A549 (cell line): ENCODE data around the gene PLCL1. TPM values are rescaled to one million over a fixed set of nuclear protein-coding genes. Genes with fewer than 3 reads are reported as not detected.

ENCODE experiments used
- ATAC-seq, 2 experiments: fragments of 200-7000 bp in 1 of 2; fragments of >200 bp in 1 of 2; cut with Nextera tagmentation in 1 of 2; cut with Tn5 transposase in 1 of 2; 3 replicates each; pipeline versions ENCODE4 v1.8.0 to v1.9.1; 2018 to 2020; ENCODE audit warnings: mild to moderate bottlenecking in 1 of 2, moderate library complexity in 1 of 2
- CTCF ChIA-PET: fragments of 300-600 bp; sonication (Branson Sonifier 250); formaldehyde crosslinking; extraction: SDS; loops from one replicate; lab custom pipeline; 2021; ENCODE audit warnings: antibody characterized with exemption, inconsistent platforms; lab: Yijun Ruan, JAX
- POLR2A ChIA-PET: fragments of 350-600 bp; formaldehyde crosslinking; extraction: SDS; loops from one replicate; lab custom pipeline; 2021; ENCODE audit warnings: antibody characterized with exemption, inconsistent platforms; lab: Yijun Ruan, JAX
- DNase-seq, 2 experiments: peaks; one replicate each; pipeline versions ENCODE4 v3.0.0 to v3.0.0-alpha.2; 2011 to 2016; ENCODE audit warnings: low read depth in 1 of 2, low spot score in 1 of 2
- FAIRE-seq: peaks from 2 replicates; lab custom pipeline; 2011; peaks lifted over from hg19 to GRCh38; lab: Jason Lieb, UNC
- H3K27ac ChIP-seq, 2 experiments: fragments of >200 bp; sonication (Bioruptor Twin); formaldehyde crosslinking; 3 replicates each; pipeline ENCODE4 v1.5.1; 2016 to 2017
- H3K4me1 ChIP-seq: fragments of >200 bp; sonication (Bioruptor Twin); formaldehyde crosslinking; 3 replicates; pipeline ENCODE4 v1.6.1; 2016
- H3K4me2 ChIP-seq: fragments of >200 bp; sonication (Bioruptor Twin); formaldehyde crosslinking; 3 replicates; pipeline ENCODE4 v1.6.1; 2016
- H3K4me3 ChIP-seq: fragments of >200 bp; sonication (Bioruptor Twin); formaldehyde crosslinking; 3 replicates; pipeline ENCODE4 v1.5.1; 2016
- H3K9me3 ChIP-seq: fragments of >200 bp; sonication (Bioruptor Twin); formaldehyde crosslinking; 3 replicates; pipeline ENCODE4 v1.6.1; 2016
- CEBPB ChIP-seq, 2 experiments: fragments of >200 bp in 1 of 2; sonication (Bioruptor Twin) in 1 of 2; formaldehyde crosslinking in 1 of 2; IDR thresholded peaks; 2 replicates each; pipeline ENCODE4 v1.6.1; 2012 to 2016
- CHD4 ChIP-seq: fragments of 200-600 bp; sonication (generic); IDR thresholded peaks from 2 replicates; pipeline ENCODE4 v1.6.1; 2016; ENCODE audit warnings: antibody characterized with exemption, mild to moderate bottlenecking, borderline replicate concordance
- EHMT2 ChIP-seq: fragments of 200-600 bp; sonication (generic); IDR thresholded peaks from 2 replicates; pipeline ENCODE4 v1.6.1; 2016; ENCODE audit warnings: antibody characterized with exemption, low read depth, mild to moderate bottlenecking, moderate library complexity
- EP300 ChIP-seq, 2 experiments: fragments of >200 bp; sonication (Bioruptor Twin); formaldehyde crosslinking; IDR thresholded peaks; 2 replicates in 1 of 2; 3 replicates in 1 of 2; pipeline ENCODE4 v1.6.1; 2016 to 2017
- ESRRA ChIP-seq: fragments of 150-350 bp; IDR thresholded peaks from 2 replicates; pipeline ENCODE4 v1.6.1; 2014; ENCODE audit warnings: mild to moderate bottlenecking, low read length, borderline replicate concordance
- FOSB ChIP-seq: fragments of 250-450 bp; sonication (Bioruptor Pico); IDR thresholded peaks from 2 replicates; pipeline ENCODE4 v1.5.0; 2020; ENCODE audit warnings: mild to moderate bottlenecking, moderate library complexity
- FOSL2 ChIP-seq, 2 experiments: fragments of 450-650 bp in 1 of 2; fragments of >200 bp in 1 of 2; sonication (Bioruptor Twin) in 1 of 2; formaldehyde crosslinking; IDR thresholded peaks; 2 replicates each; pipeline versions ENCODE4 v1.5.0 to v1.6.1; 2016 to 2020; ENCODE audit warnings: mild to moderate bottlenecking in 1 of 2, moderate library complexity in 1 of 2
- FOXS1 ChIP-seq: fragments of 250-450 bp; sonication (Bioruptor Pico); IDR thresholded peaks from 2 replicates; pipeline ENCODE4 v1.5.0; 2020; ENCODE audit warnings: mild to moderate bottlenecking, moderate library complexity
- HOXA7 ChIP-seq: fragments of 250-450 bp; sonication (Bioruptor Pico); IDR thresholded peaks from 2 replicates; pipeline ENCODE4 v1.5.0; 2020; ENCODE audit warnings: mild to moderate bottlenecking, moderate library complexity
- HOXB13 ChIP-seq: fragments of 250-450 bp; sonication (Bioruptor Pico); IDR thresholded peaks from 2 replicates; pipeline ENCODE4 v1.5.0; 2020; ENCODE audit warnings: low read depth, mild to moderate bottlenecking, moderate library complexity
- JUNB ChIP-seq: fragments of >200 bp; sonication (Bioruptor Twin); formaldehyde crosslinking; IDR thresholded peaks from 2 replicates; pipeline ENCODE4 v1.6.1; 2016
- MYC ChIP-seq: IDR thresholded peaks from 2 replicates; pipeline ENCODE4 v1.6.1; 2012; ENCODE audit warnings: mild to moderate bottlenecking, inconsistent platforms, low read length, improper control_type of control experiment, borderline replicate concordance
- NPAS2 ChIP-seq: fragments of 250-450 bp; sonication (Bioruptor Pico); IDR thresholded peaks from 2 replicates; pipeline ENCODE4 v1.8.0; 2022; ENCODE audit warnings: mild to moderate bottlenecking, moderate library complexity, borderline replicate concordance
- POLR2AphosphoS2 ChIP-seq: conservative IDR thresholded peaks from 2 replicates; pipeline ENCODE4 v1.6.1; 2012; ENCODE audit warnings: low read length, improper control_type of control experiment, inconsistent platforms
- RARB ChIP-seq: fragments of 250-450 bp; sonication (Bioruptor Pico); IDR thresholded peaks from 2 replicates; pipeline ENCODE4 v1.8.0; 2021; ENCODE audit warnings: mild to moderate bottlenecking, moderate library complexity
- RCOR1 ChIP-seq: fragments of 150-350 bp; IDR thresholded peaks from 2 replicates; pipeline ENCODE4 v1.6.1; 2014; ENCODE audit warnings: antibody characterized with exemption, low read length, low read depth
- RNF2 ChIP-seq: fragments of 200-600 bp; sonication (generic); IDR thresholded peaks from 2 replicates; pipeline ENCODE4 v1.6.1; 2016; ENCODE audit warnings: low read depth, mild to moderate bottlenecking, antibody characterized with exemption, moderate library complexity, borderline replicate concordance
- SREBF2 ChIP-seq: fragments of 450-650 bp; IDR thresholded peaks from 2 replicates; pipeline ENCODE4 v1.6.1; 2014; ENCODE audit warnings: mild to moderate bottlenecking, moderate library complexity
- TFCP2L1 ChIP-seq: fragments of 250-450 bp; sonication (Bioruptor Pico); IDR thresholded peaks from 2 replicates; pipeline ENCODE4 v1.5.0; 2021; ENCODE audit warnings: mild to moderate bottlenecking
- TP53 ChIP-seq: fragments of 250-450 bp; sonication (Bioruptor Pico); IDR thresholded peaks from 2 replicates; pipeline ENCODE4 v1.5.0; 2021; ENCODE audit warnings: mild to moderate bottlenecking, moderate library complexity
- ZC3H11A ChIP-seq: fragments of 450-650 bp; IDR thresholded peaks from 2 replicates; pipeline ENCODE4 v1.6.1; 2014; ENCODE audit warnings: antibody characterized with exemption, mild to moderate bottlenecking
- ZSCAN20 ChIP-seq: fragments of 250-450 bp; sonication (Bioruptor Pico); IDR thresholded peaks from 2 replicates; pipeline ENCODE4 v1.8.0; 2022; ENCODE audit warnings: mild to moderate bottlenecking, moderate library complexity
- WGBS: methylation state at CpG from one replicate; pipeline ENCODE4 v1.1.6; 2017; ENCODE audit errors: missing lambda C conversion rate; 5-methylcytosine and 5-hydroxymethylcytosine counted together
- polyA plus RNA-seq, 4 experiments: library from polyadenylated mRNA; depleted of rRNA in 3 of 4; stranded (reverse); fragments of >200 nt; fragmentation: RNase III in 1 of 4; extraction: RNeasy Plus Mini Kit Qiagen cat#74134 plus additional on column Dnase treatment in 1 of 4; gene quantifications; 2 replicates in 3 of 4; 3 replicates in 1 of 4; pipeline ENCODE4 v1.2.3, GENCODE V29; 2011 to 2017
- TF ChIP-seq, protein P1 (sequence below): fragments of 250-450 bp; sonication (Bioruptor Pico); IDR thresholded peaks from 2 replicates; pipeline ENCODE4 v1.5.0; 2020; ENCODE audit warnings: low read depth, mild to moderate bottlenecking, moderate library complexity
- TF ChIP-seq, protein P2 (sequence below): IDR thresholded peaks from 2 replicates; pipeline ENCODE4 v1.6.1; 2012; ENCODE audit warnings: low read depth, borderline replicate concordance

The PLCL1 gene
- polyA plus RNA-seq, 2 of the 4 experiments (the other 2 are of a cell fraction): 0.03 TPM

DNA sequence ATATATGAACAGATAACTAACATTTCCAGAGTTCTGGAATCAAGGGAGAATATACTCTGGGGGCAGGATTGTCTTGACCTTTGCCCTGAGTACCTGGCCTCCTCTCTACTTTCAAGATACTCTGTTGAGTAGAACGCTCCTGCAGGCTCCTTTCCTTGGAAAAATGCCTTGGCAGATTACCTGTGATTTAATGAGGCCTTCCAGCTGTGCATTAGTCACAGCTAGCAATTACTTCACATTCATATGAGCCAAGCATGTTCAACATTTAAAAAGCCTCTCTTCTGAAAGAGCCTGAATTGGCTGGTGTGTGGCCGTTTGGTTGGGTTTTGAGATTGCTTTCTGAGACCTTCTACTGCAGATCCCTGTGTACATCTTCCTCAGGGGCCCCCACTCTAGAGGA, 142.2 kb downstream of the PLCL1 start:
- H3K4me1 ChIP-seq: no peaks in the 10 kb centered on the region
- CTCF ChIA-PET: no interaction called here

DNA sequence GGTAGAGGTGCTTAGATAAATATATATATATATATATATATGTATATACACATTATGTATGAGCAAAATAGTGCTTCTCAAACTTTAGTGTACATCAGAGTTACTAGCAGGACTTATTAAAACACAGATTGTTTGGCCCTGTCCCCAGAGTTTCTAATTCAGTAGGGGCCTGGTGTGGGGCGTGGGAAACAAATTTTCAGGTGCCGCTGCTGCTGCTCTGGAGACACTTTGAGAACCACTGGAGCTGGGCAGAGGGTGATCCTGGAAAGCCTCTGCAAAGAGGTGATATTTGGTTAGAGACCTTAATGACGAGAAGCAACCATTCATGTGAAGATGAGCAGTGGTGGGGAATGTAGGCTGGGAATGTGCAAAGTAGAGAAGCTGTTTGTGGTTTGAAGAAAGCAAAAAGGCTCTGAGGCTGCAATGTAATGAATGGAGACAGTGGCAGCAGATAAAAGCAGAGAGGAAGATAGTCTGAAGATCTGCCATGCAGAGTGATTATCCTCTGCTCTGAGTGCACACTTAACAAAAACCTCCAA, 142.9 kb downstream of the PLCL1 start:
- ATAC-seq (no peak), FAIRE-seq (no peak), DNase-seq (no peak)
- Histone ChIP-seq H3K9me3 (no peaks in the 10 kb centered on the region), H3K4me2 (no peak overlapping the region), H3K4me1 (no peaks in the 10 kb centered on the region), H3K27ac (no peak overlapping the region), H3K4me3 (no peak overlapping the region)
- TF ChIP-seq EHMT2 (no peak), HOXB13 (CRISPR knock-in tag) (no peak), FOSB (CRISPR knock-in tag) (no peak)
- TF ChIP-seq, protein P1, sequence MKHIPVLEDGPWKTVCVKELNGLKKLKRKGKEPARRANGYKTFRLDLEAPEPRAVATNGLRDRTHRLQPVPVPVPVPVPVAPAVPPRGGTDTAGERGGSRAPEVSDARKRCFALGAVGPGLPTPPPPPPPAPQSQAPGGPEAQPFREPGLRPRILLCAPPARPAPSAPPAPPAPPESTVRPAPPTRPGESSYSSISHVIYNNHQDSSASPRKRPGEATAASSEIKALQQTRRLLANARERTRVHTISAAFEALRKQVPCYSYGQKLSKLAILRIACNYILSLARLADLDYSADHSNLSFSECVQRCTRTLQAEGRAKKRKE: no peak
- ChIA-PET CTCF (no interaction called here), POLR2A (no interaction called here)
- 23% methylated on average over 3 of the region's 3 CpGs for WGBS

More for the DNA sequence above, 142.2 kb downstream of the PLCL1 start:
- no peak for TF ChIP-seq EP300 (IDR thresholded peaks at IDR 0.05)
- no peak for TF ChIP-seq TP53 (CRISPR knock-in tag)
- TF ChIP-seq MYC: no peak
- TF ChIP-seq, protein P1: no peak
- TF ChIP-seq JUNB: no peak
- TF ChIP-seq RNF2: no peak
- no peak for TF ChIP-seq ZC3H11A
- TF ChIP-seq ESRRA: no peak
- Histone ChIP-seq H3K4me3 (no peak overlapping the region), H3K27ac (no peak overlapping the region), H3K9me3 (no peaks in the 10 kb centered on the region), H3K4me2 (no peak overlapping the region)
- ATAC-seq: no peak
- no peak for DNase-seq
- POLR2A ChIA-PET: no interaction called here
- FAIRE-seq: no peak
- 0% methylated on average over 2 of the region's 2 CpGs for WGBS

DNA sequence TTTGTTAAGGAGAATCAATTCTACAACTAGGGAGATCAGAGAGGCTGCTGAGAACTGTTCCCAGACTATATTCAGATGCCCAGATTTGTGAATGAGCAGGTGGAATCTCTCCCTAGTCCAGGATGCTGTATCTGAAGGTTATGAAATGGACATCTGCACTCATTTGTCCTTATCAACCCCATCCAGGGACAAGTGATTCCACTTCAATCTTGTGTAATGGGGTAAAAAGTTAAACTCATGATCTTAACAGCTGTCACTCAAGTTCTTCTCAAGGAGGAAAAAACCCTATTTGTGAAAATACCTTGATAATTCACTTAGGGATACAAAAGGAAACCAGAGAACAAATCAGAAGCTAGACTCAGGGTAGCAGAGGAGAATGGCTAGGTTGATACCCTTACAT, 144.8 kb downstream of the PLCL1 start:
- TF ChIP-seq, protein P2, sequence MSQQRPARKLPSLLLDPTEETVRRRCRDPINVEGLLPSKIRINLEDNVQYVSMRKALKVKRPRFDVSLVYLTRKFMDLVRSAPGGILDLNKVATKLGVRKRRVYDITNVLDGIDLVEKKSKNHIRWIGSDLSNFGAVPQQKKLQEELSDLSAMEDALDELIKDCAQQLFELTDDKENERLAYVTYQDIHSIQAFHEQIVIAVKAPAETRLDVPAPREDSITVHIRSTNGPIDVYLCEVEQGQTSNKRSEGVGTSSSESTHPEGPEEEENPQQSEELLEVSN: no peak
- TF ChIP-seq RARB (CRISPR knock-in tag) (no peak), FOXS1 (no peak), NPAS2 (no peak), HOXA7 (no peak), CEBPB (IDR thresholded peaks at IDR 0.05) (no peak), POLR2AphosphoS2 (no peak), TFCP2L1 (CRISPR knock-in tag) (no peak), ZSCAN20 (no peak), CHD4 (no peak), RCOR1 (no peak), FOSL2 (IDR thresholded peaks at IDR 0.05) (no peak), FOSL2 (CRISPR knock-in tag; IDR thresholded peaks at IDR 0.05) (no peak), SREBF2 (no peak)
- TF ChIP-seq, protein P1: no peak
- ATAC-seq: no peak
- CTCF ChIA-PET: no interaction called here
- no peak for FAIRE-seq
- Histone ChIP-seq H3K9me3 (no peaks in the 10 kb centered on the region), H3K4me2 (no peak overlapping the region), H3K4me3 (no peak overlapping the region), H3K4me1 (no peaks in the 10 kb centered on the region), H3K27ac (no peak overlapping the region)
- POLR2A ChIA-PET: no interaction called here
- DNase-seq: no peak
